SW480 (cell line): ENCODE measurements around the gene SGPL1.
"Not testable (repeated sequence)": the region's sequence is repeated elsewhere in the genome, so short reads cannot be mapped to it uniquely, and the experiment has no call there.

Source experiments
- DNase-seq: peaks from one replicate; pipeline ENCODE4 v3.0.0-alpha.2; 2016; ENCODE audit warnings: low spot score

SGPL1 gene

DNA sequence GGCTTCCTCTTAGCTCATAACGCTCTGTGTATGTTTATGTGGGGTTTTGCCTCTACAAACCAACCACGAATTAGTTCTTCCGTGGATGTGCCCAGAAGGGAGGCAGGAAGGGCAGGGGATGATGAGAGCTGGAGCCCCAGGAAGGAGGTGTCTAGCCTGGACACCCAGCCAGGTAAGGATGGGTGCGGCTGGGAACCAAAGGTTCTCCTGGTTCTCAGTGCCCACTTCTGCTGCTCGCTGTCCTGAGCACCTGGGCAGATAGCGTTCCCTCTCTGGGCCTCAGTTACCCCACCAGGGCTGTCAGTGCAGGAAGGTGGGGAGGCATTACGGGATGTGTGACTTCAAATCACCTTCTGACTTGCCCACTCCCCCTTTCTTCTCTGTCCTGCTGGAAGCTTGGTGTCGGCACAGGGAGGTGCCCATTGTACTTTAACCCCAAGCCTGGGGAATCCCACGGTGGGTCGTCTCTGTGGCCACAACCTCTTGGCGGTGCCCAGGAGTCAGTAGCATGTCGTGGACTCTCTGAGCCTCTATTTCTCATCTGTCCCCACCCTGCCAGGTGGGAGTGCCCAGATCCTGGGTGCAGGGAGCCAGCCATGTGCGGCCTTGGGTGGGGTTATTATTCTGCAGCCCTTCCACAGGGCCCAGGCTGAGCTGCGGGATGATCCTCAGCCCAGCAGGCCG lies 91.3 kb downstream of the SGPL1 start:
- DNase-seq, result no peak

DNA sequence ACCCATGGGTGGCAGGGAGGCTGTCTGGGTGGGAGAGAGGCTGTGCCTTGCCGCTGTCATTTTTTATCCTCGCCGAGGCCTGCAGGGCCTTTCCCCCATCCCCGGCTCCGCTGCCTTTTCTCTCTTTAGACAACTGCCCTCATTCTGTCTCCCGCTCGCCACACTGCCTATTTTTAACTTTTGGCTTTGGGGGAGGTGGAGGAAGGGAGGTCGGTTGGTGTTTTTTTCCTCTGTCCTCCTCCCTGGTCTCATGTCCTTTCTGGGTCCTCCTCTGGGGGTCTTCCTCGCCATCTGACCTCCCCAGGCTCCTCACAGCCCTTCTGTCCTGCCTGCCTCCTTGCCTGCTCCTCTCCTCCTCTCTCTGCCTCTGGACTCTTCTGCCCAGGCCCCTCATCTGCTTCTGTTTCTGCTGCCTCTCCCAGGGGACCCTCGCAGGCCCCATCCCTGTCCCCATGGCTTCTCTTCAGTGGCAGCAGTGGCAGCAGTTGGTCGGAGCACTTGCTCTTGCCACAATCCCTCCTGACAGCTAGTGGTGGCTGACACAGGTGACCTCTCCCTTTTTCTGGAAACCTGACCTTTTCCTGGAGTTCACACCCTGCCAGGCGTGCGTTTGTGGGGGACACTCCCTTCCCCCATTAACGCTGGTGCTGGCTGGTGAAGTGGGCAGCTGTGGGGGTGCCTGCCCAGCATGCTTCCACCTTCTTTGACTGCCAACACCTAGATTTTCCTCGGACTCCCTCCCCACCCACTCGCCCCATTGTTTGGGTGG lies 92.1 kb downstream of the SGPL1 start:
- no peak for DNase-seq

DNA sequence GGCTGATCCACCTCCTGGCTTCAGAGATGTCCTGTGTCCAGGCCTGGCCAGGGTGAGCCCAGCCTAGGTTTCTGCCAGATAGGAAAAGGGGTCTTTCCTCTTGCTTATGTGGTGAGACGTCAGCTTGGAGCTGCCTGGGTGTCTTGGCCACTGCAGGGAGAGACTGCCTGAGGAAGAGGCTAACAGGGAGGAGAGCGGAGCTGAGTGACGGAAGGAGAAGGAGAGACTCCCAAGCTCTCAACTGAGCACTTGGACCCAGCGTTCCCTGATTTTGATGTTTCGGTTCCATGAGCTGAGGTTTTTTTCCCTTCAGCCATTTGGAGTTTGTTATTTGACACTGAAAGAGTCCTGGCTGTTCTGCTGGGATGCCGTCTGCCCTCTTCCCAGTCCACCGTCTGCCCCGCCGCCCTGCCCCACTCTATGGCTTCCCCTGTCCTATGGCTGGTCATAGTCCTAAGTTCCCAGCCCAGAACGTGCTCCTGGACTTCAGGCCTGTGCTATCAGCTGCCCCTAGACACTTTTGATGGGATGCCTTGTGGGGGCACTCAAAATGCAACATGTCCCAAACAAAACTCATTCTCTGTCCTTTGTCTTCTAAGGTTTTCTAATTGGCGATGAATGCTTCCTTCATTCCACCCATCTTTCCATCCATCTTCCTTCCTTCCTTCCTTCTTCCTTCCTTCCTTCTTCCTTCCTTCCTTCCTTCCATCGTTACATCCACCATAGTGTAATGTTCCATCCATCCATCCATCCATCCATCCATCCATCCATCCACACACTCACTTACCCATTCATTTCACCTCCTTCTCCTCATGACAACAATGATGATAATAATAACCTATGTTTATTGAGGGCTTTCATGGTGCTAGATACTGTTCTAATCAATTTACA lies 92.9 kb downstream of the SGPL1 start:
- DNase-seq, result no peak

DNA sequence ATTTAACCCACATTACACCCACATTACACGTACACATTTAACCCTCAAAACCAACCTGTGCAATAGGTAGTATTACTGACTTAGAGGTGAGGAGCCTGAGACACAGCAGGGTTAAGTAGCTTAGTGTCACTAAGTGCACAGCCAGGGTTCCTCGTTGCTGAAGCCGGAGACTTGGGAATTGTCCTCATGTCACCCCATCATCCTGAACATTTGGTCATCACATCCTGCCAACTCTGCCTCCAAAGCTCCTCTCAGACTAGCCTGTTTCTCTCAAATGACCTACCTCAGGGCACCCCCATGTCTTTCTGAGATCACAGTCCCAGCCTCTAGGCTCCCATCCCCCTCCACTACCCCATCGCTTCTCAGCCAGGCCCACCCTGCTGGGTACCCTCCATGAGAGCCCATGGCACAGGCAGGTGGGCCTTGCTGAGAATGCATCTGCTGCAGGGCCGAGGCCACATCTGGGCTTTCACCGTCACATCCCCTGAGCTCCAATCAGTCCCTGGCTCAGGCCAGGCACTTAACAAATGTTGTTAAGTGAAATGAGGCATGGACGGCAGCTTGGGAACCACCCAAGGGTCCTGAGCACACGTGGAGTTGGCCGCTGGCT lies 93.7 kb downstream of the SGPL1 start:
- DNase-seq, result no peak

DNA sequence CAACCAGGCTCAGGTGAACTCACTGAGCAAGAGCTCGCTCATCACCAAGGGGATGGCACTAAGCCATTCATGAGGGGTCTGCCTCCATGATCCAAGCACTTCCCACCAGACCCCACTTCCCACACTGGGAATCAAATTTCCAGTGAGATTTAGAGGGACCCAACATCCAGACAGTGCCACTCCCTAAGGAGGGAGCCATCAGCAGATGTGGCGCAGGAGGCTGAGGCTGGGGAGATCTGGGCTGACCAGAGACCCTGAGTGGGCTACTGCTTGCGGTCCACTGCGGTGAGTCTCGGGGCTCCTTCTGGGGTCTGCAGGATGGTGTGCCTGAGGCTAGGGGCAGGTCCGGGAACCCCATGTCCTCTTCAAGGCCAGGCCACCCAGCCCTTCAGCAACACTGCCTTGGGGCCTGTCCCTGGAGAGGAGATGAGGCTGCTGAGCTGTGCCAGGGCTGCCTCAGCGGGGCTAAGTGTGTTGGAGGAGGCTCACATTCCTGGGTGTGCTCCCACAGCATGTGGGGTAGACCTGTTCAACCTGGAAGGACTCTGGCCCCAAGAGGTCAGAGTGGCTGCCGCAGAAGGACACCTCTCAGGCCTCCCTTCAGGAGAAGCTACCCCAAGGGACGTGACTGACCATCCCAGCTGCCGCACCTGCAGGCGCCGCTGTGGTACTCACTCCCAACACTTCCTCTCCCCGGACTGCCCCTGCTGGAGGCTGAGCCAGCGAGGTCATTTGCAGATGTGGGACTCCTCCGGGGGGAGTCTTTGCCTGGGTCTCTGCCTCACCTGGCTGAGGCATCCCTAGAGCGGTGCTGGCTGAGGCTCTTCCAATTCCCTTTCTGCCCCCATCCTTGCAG lies 95.0 kb downstream of the SGPL1 start:
- DNase-seq, result no peak

DNA sequence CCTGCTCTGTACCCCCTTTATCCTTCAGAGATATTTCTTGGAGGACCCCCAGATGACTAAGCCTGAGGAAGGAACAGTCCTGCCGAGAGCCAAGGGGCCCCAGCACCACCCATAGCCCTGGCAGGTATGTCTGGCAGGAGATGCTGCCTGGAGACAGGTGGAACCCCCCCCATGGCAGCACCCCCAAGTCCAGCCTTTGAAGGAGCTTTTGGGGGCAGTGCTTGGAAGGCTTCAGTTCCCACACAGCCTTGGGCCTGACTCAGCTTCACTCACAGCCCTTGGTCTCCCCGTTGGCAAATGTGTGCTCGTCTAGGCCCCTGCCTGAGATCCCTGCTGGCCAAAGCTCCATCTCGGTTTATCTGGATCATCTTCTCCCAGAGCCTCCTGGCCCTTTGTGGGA lies 95.6 kb downstream of the SGPL1 start:
- no peak for DNase-seq

DNA sequence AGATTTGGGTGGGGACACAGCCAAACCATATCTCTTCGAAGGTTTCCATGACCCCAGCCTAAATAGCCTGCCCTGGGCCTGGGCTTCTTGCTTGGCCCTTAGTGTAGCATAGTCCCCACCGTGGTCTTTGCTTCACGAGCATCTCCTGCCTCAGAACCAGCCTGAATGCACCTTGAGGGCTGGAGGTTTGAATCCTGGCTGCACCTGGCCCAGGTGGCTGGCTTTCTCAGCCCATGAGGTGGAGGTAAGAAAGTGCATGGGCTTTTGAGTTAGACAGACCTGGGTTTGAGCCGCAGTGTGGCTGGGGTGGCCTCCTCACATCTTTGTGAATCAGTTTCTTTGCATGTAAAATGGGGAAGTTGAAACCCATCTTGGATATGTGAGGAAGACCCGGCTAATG lies 96.8 kb downstream of the SGPL1 start:
- no peak for DNase-seq

DNA sequence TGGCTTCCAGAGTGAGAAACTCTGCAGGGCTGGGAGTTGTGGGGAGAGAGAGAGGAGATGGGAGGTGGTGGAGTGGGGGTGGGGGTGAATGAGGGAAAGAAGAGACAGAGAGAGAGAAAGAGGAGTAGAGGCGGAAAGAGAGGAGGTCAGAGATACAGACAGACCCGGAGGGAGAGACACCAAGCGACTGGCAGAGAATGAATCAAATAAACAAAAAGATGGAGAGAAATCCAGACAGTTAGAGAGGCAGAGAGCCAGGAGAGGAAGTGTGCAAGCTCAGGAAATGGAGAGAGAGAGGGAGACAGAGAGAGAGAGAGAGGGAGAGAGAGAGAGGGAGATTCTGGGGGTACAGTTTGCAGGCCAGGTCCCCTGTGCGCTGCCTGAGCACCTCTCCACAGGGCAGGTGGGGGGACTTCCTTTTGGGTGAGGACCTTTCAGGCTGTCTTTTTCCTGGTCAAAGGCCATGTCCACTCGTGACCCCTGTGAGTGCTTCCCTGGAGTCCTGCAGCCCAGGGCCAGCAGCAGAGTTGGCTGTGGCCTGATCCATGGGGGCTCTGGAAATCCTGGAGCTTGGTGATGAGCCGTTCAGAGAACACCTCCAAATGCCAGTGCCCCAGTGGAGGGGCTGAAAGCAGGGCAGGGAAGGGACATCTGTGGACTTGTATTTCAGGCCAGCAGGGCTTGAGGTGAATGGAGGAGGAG lies 97.6 kb downstream of the SGPL1 start:
- DNase-seq, result no peak

DNA sequence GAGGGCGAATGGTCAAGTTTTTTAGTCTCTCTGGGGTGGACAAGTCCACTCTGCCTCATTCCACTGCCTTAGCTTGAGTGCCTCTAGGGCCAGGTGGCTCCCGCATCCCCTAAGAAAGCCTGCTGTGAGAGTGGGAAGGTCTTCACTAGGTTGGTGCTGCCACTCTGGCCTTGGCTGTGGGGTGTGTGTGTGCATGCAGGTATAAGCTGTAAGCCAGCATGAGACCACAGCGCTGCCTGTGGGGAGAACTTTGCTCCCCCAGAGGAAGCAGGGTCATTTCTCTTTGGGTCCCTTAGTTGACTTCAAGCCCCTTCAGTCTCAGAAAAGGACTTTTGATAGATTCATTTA lies 98.1 kb downstream of the SGPL1 start:
- no peak for DNase-seq

DNA sequence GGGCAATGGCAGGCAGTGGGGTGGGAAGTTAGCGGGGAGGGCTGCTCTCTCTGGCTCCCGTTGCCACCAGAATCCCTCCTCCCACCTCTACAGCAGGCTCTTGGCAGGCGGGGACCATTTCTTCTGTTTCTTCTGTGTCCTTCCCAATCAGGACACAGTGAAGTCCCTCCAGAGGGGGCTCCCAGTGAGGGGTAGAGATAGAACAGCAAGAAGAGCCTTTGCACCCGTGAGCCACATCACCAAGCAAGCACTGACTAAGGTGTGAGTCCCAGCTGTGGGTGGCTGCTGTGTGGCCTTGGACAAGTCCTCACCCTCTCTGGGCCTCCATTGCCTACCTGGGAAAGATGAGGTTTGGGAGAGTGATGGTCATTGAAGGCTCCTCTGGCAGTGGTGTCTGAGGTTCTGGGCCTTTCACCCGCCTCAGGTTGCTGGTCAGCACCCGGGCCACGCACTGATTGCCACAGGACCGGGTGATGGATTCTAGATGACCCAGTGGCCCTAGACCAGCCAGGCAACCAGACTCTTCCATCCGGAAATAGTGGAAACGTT lies 98.6 kb downstream of the SGPL1 start:
- DNase-seq, result no peak

DNA sequence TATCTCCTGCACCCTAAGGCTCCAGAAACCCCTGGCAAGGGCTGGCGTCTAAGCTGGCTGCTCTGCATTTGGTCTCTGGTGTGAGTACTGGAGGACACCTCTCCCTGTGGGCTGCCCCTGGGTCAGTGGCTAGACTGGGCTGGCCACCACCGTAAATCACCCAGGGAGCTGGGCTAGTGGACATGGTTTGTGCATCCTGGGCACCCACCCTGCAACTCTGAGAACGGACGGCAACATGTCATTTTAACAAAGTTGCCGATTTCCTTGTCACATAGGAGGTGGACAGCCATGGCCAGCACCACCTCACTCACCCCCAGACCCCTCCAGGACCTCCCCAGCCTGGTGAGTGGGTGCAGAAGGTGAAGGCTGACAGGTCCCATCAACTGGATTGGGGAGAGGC lies 99.5 kb downstream of the SGPL1 start:
- no peak for DNase-seq

DNA sequence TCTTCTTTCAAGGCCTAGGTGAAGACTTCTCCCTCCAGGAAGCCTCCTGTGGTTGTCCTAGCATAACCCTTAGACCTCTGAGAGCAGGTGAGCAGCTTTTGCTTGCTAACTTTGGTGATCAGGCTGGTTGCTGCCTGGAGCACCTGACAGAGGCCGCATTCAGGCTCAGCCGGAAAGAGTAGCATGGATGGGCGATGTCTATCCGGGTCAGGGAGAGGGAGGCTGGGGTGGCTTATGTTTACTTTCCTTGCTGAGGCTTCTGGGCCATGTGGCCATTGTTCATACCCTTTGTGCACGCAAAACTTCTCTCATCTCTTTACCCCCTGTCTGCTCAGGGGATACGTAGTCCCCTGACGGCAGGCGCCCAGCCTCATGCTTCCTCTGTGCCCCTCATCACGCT lies 100.1 kb downstream of the SGPL1 start:
- DNase-seq, result no peak

DNA sequence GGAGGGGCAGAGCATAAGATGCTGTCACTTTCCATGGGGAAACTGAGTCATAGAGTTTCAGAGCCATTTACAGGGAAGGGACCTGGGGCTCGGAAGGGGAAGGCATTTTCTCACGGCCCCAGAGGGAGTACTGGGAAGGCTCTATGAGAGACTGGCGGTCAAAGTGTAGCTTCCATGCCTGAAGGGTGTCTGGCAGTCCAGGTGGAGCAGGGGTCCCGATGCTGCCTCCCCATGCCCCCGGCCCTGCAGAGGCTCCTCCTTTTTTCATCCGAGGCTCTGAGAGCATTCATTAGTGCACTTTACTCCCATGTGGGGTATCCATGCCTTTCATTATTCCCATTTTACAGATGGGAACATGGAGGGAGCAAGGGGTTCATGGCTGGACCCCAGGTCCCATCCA lies 100.5 kb downstream of the SGPL1 start:
- DNase-seq, result no peak

DNA sequence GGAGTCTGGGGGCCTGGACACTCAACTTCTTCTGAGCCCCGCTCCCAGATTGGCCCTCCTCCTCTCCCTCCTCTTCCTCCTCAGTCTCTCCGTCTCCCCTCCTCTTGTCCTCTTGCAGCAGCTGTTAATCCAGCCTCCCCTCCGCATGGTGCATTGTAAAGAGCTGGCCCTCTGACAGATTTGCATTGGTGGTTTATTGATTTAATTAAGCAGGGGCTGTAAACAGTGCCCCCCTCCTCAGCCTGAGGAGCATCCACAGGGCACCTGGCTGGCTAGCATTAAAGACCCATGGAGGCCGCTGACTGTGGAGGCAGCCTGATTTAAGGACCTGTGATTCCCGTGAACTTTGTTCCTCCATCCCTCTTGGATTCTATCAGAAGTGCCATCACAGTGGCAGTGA lies 101.5 kb downstream of the SGPL1 start:
- no peak for DNase-seq

DNA sequence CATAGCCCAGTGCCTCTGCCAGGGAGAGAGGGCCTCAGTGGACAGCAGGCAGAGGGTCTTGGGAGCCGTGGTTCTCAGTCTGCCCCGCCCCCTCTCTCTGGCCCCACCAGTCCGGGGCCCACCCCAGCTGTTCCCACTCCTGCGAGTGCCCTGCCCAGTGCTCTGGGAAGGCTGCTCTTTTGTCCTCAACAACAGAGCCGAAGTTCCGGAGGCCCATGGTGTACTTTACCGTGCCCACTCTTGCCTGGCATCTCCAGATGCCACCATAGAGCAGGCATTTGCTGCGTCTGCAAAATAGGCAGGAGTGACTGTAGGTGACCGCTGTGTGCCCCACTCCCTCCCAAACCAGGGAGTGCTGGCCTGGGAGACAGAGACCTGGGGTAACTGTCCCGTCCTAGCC lies 101.9 kb downstream of the SGPL1 start:
- no peak for DNase-seq

DNA sequence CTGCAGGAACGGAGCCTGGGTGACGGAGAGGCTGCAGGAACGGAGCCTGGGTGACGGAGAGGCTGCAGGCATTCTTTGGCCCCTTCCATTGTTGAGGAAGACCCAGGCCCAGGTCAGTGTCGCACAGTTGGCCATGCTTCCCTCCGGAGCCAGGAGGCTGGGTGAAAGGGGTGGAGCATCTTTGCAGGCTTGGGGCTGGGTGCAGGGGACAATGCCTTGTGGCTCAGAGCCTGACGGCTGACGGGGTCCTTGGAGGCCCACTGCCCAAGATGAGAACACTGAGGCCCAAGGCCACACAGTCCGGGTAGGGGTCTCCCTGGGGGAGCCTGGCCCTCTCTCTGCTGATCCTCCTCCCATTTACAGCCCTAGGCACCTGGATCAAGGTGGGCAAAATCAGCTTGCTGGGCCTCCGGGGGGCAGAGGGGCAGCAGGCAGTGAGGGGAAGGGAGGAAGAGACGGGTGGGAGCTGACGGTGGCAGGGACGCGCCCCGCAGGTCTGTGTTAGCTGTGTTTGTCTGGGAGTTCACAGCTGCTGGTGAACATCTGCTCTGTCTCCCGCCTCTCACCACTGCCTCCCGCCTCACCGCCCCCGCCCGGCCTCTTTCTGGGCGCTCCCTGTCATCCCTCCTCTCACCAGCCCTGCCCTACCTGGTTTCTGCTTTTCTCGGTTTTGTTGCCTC lies 103.2 kb downstream of the SGPL1 start:
- DNase-seq, result peak; percentile 42

DNA sequence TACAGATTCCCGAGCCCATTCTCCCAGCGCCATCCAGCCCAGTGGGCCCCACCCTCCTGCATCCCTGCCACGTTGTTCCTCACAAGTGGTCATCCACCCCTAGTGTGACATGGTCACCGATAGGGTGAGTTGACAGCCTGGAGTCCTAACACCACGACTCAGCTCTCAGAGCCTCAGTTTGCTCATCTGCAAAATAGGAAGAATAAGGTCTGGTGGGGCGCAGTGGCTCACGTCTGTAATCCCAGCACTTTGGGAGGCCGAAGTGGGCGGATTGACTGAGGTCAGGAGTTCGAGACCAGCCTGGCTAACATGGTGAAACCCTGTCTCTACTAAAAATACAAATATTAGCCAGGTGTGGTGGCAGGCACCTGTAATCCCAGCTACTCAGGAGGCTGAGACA lies 104.2 kb downstream of the SGPL1 start:
- not testable (repeated sequence) for DNase-seq

DNA sequence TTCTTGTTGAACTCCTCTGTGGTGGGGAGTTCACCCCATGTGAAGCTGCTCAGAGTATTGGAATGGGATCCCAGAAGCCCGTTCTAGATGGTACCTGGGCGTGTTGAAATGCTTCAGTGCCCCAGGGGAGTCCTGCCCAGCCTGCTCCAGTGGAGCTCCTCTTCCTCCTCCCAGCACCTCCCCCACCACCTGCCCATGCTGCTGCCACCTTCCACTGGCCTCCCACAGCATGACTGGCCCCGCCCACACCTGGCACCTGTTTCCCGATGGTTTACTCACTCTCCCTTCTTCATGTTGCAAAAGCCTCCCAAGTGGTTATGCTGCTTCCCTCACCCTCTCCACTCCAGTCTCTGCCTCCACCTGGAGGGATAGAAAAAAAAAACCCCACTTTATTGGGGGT lies 104.8 kb downstream of the SGPL1 start:
- DNase-seq, result peak; percentile 37

DNA sequence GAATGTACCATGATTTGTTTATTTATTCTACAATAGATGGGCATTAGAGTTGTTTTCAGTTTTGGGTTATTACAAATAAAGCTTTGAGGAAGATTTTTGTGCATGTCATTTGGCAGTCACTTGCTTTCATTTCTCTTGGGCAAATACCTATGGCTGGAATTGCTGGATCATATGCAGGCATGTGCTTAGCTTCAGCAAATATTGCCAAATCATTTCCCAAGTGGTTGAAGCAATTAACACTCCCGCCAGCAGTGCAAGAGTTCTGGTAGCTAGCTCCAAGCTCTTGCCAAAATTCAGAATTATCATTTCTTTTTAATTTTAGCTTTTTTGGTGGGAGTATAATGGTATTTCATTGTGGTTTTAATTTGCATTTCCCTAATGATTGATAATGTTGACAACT lies 105.5 kb downstream of the SGPL1 start:
- DNase-seq, result no peak

DNA sequence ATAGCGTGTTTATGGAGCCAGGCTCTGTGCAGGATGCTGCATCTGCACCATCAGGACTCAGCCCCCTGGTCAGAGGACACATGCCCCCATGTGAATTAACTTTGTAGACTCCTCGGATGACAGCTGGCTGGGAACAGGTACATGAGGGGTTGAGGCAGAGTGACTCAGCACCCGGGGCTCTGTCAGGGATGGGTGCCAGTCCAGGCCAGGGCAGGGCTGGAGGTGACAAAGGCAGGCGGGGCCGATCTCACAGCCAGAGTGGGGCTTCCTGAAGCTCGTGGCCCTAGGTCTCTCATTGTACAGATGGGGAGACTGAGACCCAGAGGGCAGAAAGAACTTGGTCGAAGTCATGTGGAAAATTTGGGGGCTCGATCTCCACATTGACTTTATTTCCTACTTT lies 107.9 kb downstream of the SGPL1 start:
- DNase-seq, result peak; percentile 30
